WERI-Rb-1 (cell line): ENCODE results near the gene TNRC6A.

Source experiments
- DNase-seq: peaks from one replicate; pipeline ENCODE4 v3.0.0-alpha.2; 2020
- H3K27ac ChIP-seq: fragments of 250-450 bp; sonication (Bioruptor Pico); 2 replicates; pipeline ENCODE4 v1.5.1; 2020; ENCODE audit warnings: mild to moderate bottlenecking, moderate library complexity
- H3K27me3 ChIP-seq: fragments of 250-450 bp; sonication (Bioruptor Pico); 2 replicates; pipeline ENCODE4 v1.5.1; 2021; ENCODE audit warnings: mild to moderate bottlenecking, low read depth, moderate library complexity; ENCODE audit not compliant: insufficient read depth, severe bottlenecking
- H3K36me3 ChIP-seq: fragments of 250-450 bp; sonication (Bioruptor Pico); 2 replicates; pipeline ENCODE4 v1.5.1; 2020; ENCODE audit warnings: mild to moderate bottlenecking, moderate library complexity
- H3K4me3 ChIP-seq: 2 replicates; pipeline ENCODE4 v1.5.1; 2011; ENCODE audit warnings: low read depth, mild to moderate bottlenecking, control low read depth, low read length
- H3K9me3 ChIP-seq: fragments of 250-450 bp; sonication (Bioruptor Pico); 2 replicates; pipeline ENCODE4 v1.5.1; 2021; ENCODE audit warnings: mild to moderate bottlenecking, moderate library complexity; ENCODE audit not compliant: severe bottlenecking
- TF ChIP-seq, protein P1 (sequence below): IDR thresholded peaks from 2 replicates; pipeline ENCODE4 v1.5.1; 2011; ENCODE audit warnings: low read depth, mild to moderate bottlenecking, control low read depth, inconsistent platforms, low read length

TNRC6A gene

DNA sequence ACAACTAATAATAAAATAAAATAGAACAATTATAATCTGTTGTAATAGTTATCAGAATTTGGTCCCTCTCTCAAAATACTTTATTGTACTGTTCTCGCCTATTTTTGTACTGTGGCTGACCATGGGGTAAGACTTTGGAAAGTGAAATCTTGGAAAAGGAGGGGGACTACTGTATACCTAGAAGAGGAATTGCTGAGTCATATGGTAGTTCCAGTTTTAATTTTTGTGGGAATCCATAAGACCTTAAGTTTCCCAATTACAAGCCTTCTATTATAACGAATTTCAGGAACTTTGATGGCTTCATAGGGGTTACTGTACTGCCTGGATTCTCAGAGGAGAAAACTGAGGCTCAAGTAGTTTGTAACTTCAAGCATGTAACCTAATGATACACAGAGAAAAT is 35.5 kb downstream of the TNRC6A start:
- Histone ChIP-seq H3K4me3 (no peak overlapping the region), H3K36me3 (peaks cover 24% of the 10 kb centered on the region), H3K27me3 (no peaks in the 10 kb centered on the region), H3K27ac (no peak overlapping the region), H3K9me3 (no peaks in the 10 kb centered on the region)
- TF ChIP-seq, protein P1, sequence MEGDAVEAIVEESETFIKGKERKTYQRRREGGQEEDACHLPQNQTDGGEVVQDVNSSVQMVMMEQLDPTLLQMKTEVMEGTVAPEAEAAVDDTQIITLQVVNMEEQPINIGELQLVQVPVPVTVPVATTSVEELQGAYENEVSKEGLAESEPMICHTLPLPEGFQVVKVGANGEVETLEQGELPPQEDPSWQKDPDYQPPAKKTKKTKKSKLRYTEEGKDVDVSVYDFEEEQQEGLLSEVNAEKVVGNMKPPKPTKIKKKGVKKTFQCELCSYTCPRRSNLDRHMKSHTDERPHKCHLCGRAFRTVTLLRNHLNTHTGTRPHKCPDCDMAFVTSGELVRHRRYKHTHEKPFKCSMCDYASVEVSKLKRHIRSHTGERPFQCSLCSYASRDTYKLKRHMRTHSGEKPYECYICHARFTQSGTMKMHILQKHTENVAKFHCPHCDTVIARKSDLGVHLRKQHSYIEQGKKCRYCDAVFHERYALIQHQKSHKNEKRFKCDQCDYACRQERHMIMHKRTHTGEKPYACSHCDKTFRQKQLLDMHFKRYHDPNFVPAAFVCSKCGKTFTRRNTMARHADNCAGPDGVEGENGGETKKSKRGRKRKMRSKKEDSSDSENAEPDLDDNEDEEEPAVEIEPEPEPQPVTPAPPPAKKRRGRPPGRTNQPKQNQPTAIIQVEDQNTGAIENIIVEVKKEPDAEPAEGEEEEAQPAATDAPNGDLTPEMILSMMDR, result no peak
- DNase-seq, result no peak

- DNase-seq, result no peak
- Histone ChIP-seq H3K4me3 (no peak overlapping the region), H3K27me3 (no peaks in the 10 kb centered on the region), H3K9me3 (no peaks in the 10 kb centered on the region), H3K36me3 (peaks cover 22% of the 10 kb centered on the region), H3K27ac (no peak overlapping the region)
- TF ChIP-seq, protein P1, result no peak
These were observed 36.6 kb downstream of the TNRC6A start for GRCh38 chr16:24766057-24766456.

DNA sequence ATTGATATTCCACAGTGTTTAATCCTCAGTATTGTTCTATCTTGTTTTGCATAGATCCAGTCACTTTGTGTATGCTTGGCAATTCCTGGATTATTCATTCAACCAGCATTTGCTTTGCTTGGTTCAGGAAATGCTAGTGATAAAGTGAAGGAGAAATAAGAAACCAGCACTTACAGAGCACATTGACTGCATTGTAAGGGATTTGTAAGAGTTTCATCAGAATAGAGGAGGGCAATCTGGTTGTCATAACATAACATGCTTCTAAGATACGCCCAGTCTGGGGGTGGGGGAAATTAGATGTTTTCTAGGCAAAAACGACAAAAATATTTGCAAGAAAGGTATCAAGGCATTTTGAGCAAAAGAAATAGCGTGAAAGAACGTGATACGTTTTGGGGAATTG is 40.4 kb downstream of the TNRC6A start:
- Histone ChIP-seq H3K27me3 (no peaks in the 10 kb centered on the region), H3K27ac (no peak overlapping the region), H3K4me3 (no peak overlapping the region), H3K9me3 (no peaks in the 10 kb centered on the region), H3K36me3 (peaks cover 13% of the 10 kb centered on the region)
- DNase-seq, result no peak
- TF ChIP-seq, protein P1, result no peak

DNA sequence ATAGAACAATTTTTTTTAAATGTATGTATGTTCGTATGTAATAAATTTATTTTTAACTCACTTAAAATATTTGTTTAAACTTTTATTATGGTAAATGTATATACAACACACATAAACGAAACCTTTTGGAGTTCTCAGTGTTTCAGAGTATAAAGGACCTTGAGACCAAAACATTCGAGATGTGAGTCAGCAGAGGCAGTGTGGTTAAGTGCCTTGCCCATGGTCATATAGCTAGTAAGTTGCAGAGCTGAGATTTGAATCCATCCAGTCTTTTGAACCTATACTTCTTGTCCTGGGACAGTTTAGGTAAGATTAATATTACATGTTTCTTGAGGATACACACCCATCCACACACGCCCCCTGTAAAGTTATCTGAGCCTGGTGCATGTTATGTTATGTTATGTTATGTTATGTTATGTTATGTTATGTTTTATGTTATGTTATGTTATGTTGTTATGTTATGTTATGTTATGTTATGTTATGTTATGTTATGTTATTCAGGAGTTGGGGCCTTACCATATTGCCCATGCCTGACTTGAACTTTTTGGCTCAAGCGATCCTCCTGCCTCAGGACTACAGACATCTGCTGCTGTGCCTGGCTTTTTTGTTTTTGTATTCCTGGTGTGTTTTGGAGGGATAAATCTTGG is 41.8 kb downstream of the TNRC6A start:
- no peak for DNase-seq
- Histone ChIP-seq H3K4me3 (no peak overlapping the region), H3K36me3 (peaks cover 13% of the 10 kb centered on the region), H3K9me3 (no peaks in the 10 kb centered on the region), H3K27me3 (no peaks in the 10 kb centered on the region), H3K27ac (no peak overlapping the region)
- TF ChIP-seq, protein P1, result no peak

DNA sequence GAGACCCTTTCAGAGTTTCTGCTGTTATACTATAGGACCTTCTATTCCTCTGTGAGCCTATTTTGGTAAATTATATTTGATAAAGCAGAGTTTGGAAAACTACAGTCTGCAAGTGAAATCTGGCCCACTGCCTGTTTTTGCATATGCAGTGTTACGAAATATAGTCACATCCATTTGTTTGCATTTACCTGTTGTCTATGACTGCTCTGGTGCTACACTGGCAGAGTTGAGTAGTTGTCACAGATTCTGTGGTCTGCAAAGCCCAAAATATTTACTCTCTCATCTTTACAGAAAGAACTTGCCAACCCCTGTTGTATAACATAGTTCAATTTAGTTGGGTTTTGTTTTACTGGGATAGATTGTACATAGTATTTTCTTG is 42.3 kb downstream of the TNRC6A start:
- Histone ChIP-seq H3K4me3 (no peak overlapping the region), H3K27ac (no peak overlapping the region), H3K36me3 (peaks cover 16% of the 10 kb centered on the region), H3K9me3 (no peaks in the 10 kb centered on the region), H3K27me3 (no peaks in the 10 kb centered on the region)
- TF ChIP-seq, protein P1, result no peak
- DNase-seq, result no peak

DNA sequence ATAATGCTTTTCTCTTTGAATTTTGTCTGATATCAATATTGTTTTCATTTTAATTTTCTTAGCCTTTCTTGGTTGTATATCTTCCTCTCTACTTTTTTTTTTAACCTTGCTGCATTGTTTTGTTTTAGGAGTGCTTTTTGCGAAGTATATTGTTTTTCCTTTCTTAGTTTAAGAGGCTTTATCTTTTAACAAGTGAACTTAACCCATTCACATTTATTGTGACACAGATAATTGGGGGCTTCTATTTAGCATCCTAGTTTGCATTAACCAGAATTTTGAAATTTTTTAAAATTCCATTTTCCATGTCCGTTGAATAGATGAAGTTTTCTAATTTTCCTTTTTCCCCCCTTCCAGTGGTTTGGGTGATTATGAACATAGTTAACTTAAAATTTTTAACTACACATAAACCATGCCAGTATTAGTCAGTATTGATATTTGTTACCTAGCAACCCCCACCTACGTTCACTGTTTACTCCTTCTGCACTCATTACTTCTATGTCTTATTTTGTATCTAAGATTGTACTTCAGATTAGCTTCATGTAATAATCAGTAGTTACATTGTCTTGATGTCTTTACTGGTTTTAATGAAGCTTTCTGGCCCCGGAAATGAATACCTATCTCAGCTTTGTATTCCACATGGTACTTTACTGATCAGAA is 44.4 kb downstream of the TNRC6A start:
- no peaks in the 10 kb centered on the region for H3K9me3 ChIP-seq
- peaks cover 32% of the 10 kb centered on the region for H3K36me3 ChIP-seq
- no peak overlapping the region for H3K4me3 ChIP-seq
- no peak for DNase-seq
- H3K27ac ChIP-seq, result no peak overlapping the region
- H3K27me3 ChIP-seq, result no peaks in the 10 kb centered on the region
- TF ChIP-seq, protein P1, result no peak
